Epidermal melanocyte (primary cell): Measurements from ENCODE around the gene KRTAP22-2.

Experiments used
- DNase-seq: peaks from one replicate; pipeline ENCODE4 v3.0.0; 2011; ENCODE audit warnings: low spot score; ENCODE audit not compliant: insufficient read length

Gene KRTAP22-2

DNA sequence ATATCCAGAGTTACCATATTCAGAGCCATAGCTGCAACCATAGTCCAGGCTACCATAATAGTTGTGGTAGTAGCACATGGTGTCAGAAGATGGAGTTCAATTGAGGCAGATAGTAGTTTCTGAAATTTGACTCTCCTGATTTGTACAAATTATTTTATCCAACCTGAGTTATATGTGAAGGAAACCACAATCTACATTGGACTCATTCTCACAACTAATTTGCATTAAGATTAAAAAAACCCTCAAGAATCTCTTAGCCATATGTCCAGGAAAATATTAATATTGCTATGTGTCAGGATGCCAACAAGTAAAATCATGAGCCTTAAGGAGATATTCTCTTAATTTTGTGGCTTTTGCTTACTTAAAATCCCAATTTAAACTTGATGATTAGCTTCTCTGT is at the start of gene KRTAP22-2:
Gene KRTAP22-2 (minus strand): TSS at position 101 of the 400 bp plus-strand sequence.
- DNase-seq, result no peak

DNA sequence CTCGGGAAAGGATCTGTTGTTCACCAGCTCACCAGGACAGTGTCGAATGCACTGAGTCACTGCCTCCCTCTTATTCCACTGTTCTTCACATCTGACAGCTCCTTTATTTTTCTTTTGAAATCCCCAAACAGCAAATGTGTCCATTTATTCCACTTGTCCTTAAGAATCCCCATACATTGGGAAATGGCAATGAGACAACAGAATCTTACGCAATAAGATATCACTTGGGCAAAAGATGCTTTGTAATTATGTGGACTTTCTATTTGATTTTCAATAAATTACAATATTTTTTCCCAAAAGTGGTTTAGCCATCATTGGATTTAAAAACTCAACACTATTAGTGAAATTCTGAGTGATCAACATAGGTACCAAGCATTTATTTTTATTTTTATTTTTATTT is 48.5 kb upstream of the KRTAP22-2 start:
- DNase-seq, result no peak

GRCh38 chr21:30634906-30635305 is 44.7 kb upstream of the KRTAP22-2 start, which contains the start of gene KRTAP20-2:
KRTAP20-2 (plus strand) TSS chr21:30635206; CDS start chr21:30635264, 58 bp downstream.
- DNase-seq, result no peak

DNA sequence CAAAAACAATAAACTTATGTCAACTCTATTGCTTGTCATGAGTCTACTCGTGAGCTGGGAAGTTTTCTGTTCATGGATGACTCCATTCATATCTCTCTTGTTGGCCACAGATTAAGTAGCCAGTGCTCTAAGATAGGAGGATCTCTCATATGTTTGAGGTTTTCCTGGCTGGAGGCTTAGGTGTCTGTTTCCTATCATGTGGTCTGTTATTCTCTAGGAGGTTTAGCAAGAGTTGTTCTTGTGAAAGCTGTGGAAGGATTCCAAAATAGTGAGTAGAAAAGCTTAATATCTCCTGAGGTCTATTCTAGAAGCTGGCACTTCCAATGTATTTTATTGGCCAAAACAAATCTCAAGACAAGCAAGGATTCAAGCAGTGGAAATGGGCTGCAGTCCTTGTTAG is 39.0 kb upstream of the KRTAP22-2 start:
- DNase-seq, result no peak

GRCh38 chr21:30628109-30628508 is 37.9 kb upstream of the KRTAP22-2 start:
- DNase-seq, result no peak

DNA sequence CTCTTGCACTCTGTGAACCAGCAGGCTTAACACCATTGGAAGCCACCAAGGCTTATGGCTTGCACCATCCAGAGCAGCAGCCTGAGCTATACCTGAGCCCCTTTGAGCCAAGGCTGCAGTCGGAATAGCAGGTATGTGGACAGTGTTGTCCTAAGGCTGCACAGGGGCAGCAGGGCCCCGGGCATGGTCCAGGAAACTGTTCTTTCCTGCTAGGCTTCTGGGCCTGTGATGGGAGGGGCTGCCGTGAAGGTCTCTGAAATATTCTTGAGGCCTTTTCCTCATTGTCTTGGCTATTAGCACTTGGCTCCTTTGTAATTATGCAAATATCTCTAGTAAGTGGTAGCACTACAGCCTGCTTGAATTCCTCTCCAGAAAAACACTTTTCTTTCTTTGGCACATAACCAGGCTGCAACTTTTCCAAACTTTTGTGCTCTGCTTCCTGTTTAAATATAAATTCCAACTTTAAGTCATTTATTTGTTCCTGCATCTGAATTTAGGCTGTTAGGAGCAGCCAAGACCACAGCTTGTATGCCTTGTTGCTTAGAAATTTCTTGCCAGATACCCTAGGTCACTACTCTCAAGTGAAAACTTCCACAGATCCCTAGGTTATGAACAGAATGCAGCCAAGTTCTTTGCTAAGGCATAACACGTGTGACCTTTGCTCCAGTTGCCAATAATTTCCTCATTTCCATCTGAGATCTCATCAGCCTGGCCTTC is 35.4 kb upstream of the KRTAP22-2 start:
- no peak for DNase-seq

DNA sequence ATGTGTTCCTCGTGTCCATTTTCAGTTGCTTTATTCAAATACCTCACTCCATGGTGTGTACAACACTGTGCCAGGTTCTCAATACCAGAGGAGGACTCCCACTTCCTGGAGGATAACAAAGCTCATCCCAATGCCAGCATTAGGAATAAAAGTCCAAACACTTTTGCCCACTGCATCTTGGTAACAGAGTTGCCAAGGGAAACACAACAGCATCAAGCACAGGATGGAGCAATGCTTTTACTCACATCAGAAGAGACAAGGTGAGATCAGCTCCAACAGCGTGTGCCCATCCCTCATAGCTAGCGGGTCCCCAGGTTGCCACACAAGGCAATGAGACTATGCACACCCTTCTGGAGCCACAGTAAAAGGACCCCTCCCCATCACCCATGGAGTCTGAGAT is 33.2 kb upstream of the KRTAP22-2 start:
- DNase-seq, result no peak

DNA sequence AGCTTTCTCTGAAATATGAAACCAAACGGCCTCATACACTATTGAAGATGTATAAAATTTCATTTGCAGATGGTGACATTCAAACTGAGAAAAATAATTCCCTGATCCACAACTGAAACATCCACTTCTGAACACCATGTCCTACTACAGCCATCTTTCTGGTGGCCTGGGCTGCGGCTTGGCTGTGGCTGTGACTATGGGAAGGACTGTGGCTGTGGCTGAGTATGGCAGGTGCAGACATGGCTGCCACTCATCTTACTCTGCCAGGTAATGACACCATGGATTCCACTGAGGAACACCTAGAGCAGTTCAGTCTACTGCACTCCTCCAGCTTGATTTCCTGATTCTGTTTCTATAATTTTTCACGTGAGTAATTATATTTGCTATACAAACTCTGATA is 30.3 kb upstream of the KRTAP22-2 start, which contains the start of gene KRTAP20-4:
Gene KRTAP20-4 (plus strand): TSS at position 106 of the 400 bp plus-strand sequence.
- no peak for DNase-seq

- DNase-seq, result no peak
These were observed 29.9 kb upstream of the KRTAP22-2 start for GRCh38 chr21:30620080-30620479.

GRCh38 chr21:30616125-30616524 is 25.9 kb upstream of the KRTAP22-2 start, which contains the start of gene KRTAP20-1:
KRTAP20-1 (plus strand) TSS chr21:30616425; CDS start chr21:30616455, 30 bp downstream.
- no peak for DNase-seq

GRCh38 chr21:30615199-30615598 is 25.0 kb upstream of the KRTAP22-2 start:
- DNase-seq, result no peak

- DNase-seq, result no peak
These were observed 23.6 kb upstream of the KRTAP22-2 start, which contains the start of gene KRTAP6-1 for GRCh38 chr21:30613836-30614235. KRTAP6-1 (minus strand) TSS chr21:30613930; CDS start chr21:30613904, 26 bp downstream.

- no peak for DNase-seq
These were observed 21.9 kb upstream of the KRTAP22-2 start for GRCh38 chr21:30612132-30612531.

DNA sequence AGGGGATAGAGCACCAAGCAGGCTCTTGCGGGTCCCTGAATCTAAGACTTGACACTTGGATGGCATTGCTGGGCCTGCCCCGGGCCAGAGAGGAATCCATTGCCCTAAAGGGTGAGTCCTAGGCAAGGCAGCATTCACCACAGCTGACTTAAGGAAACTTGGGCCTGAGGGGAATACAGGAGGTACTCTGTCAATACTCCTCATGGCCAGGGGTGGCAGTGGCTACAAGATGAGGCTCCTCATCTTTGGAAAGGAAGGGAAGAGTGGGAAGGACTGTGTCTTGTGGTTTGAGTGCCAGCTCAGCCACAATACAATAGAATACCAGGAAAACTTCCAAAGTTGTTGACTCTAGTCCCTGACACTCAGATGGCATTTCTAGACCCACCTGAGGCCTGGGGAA is 15.8 kb upstream of the KRTAP22-2 start:
- DNase-seq, result no peak

GRCh38 chr21:30600787-30601186 is 10.6 kb upstream of the KRTAP22-2 start, which contains the start of gene KRTAP22-1:
KRTAP22-1 (plus strand) TSS chr21:30601087.
- DNase-seq, result no peak

DNA sequence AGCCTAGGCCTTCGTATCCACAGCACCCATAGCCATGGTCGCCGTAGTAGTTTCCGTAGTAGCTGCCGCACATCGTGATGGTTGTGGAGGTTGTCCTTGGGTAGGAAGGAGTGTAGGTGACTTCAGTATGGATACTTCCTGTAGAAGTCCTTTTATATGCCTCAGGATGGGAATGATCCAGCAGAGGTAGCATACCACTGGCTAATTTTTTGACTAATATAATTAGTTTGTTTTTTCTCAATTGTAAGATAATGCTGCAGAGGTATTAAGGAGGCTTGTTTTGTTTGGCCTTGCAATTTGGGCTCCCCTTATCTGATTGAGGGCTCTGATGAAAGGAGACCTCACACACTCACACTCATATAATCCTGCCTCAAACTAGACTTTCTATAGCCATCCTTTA is 8.6 kb upstream of the KRTAP22-2 start, which contains the start of gene KRTAP6-2:
Gene KRTAP6-2 (minus strand): TSS at position 101 of the 400 bp plus-strand sequence. CDS start 28 bp downstream, at position 73.
- no peak for DNase-seq

GRCh38 chr21:30592140-30592539 is 1.9 kb upstream of the KRTAP22-2 start, which contains the start of gene KRTAP6-3:
KRTAP6-3 (plus strand) TSS chr21:30592440; CDS start chr21:30592446, 6 bp downstream.
- DNase-seq, result no peak

GRCh38 chr21:30582870-30583269 is 7.3 kb downstream of the KRTAP22-2 start:
- no peak for DNase-seq

- no peak for DNase-seq
These were observed 10.1 kb downstream of the KRTAP22-2 start for GRCh38 chr21:30580132-30580531.

DNA sequence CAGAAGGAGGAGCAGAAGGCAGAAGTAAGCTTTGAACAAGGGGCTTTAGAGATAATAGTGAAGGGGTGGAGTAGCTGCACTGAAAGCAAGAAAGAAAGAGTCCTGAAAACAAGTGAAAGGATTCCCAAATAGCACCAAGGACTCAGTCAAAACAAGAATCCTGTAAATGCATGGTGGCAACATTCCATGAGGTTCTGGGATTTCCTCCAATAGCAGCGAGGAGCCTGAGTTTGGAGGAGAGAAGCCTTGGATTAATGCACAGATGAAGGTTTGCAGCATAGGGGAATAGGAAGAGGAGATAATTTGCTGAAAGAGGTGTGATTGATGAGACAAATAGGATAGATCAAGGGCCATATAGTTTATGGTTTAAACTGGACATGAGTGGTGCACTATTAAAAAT is 10.9 kb downstream of the KRTAP22-2 start:
- no peak for DNase-seq

DNA sequence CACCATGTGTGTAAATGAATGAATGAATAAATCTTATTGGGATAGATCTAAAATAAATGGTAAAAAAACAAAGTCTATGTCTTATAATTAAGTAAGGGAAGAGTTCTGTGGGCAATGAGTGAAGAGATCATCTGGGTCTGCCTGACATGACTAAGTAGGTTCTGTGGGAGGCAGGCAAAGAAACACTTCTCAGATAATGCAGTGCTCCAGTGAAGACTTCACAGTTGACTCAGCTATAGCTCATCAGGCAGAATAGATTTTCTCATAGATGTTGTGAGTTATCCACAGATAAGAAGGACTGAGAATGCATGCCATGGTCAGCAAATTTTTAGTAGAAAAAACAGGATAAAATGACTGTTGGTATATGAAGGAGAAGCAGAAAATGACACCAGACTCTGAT is 12.4 kb downstream of the KRTAP22-2 start:
- no peak for DNase-seq

DNA sequence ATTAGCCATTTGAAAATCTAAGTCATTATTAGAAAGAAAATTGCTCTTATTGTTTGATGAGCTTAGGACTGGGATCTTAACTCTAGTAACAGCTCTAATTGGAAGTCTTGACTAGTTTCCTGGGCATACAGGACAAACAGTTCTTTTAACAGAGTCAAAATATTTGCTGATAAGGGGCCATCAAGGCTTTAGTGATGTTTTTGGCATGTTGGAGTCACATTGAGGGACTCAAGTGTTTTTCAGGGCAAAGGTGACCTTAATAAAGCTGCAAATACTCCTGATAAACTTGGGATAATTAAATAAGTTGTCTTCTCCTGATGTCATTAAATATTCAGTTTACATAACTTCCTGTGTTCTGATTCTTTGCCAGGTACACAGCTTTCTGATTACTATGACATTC is 22.6 kb downstream of the KRTAP22-2 start:
- DNase-seq, result no peak

DNA sequence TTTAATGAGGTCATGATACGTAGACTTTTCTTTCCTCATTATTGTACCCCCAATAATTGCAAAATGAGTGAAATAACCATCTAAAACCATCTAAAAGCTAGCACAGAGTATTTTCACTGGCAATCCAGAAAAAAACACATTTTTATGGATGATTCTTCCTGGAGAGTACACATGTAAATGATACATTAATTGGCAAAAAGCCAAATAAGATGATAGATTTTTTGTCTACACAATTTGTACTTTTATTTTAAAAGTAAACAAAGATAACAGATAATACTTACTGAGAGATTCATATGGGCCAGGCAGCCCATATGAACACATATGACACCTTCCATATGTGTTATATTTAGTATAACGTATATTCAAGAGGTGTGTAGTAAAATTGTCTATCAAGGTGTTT is 26.6 kb downstream of the KRTAP22-2 start:
- no peak for DNase-seq
